Fibroblast of lung (primary cell): Measurements from ENCODE around the gene MIGA1. TPM values are rescaled to one million over a fixed set of nuclear protein-coding genes. Genes with fewer than 3 reads are reported as not detected.

ENCODE experiments used
- DNase-seq, 2 donors: peaks; one replicate each; pipeline versions ENCODE4 v3.0.0 to v3.0.0-alpha.2; 2010; ENCODE audit warnings: low read depth in 2 of 2
- H2AFZ ChIP-seq: 2 replicates; pipeline ENCODE4 v1.5.1; 2012; ENCODE audit warnings: low read length, control low read depth, inconsistent platforms
- H3K27ac ChIP-seq: 2 replicates; pipeline ENCODE4 v1.5.1; 2011; ENCODE audit warnings: low read length, control low read depth; ENCODE audit not compliant: insufficient read depth
- H3K27me3 ChIP-seq: 2 replicates; pipeline ENCODE4 v1.5.1; 2011; ENCODE audit warnings: mild to moderate bottlenecking, low read length; ENCODE audit not compliant: control insufficient read depth, insufficient read depth
- H3K36me3 ChIP-seq: 2 replicates; pipeline ENCODE4 v1.5.1; 2011; ENCODE audit warnings: low read length; ENCODE audit not compliant: control insufficient read depth, insufficient read depth
- H3K4me1 ChIP-seq: 2 replicates; pipeline ENCODE4 v1.5.1; 2011; ENCODE audit warnings: low read length; ENCODE audit not compliant: control insufficient read depth, insufficient read depth; ENCODE audit errors: extremely low read depth
- H3K4me2 ChIP-seq: 2 replicates; pipeline ENCODE4 v1.5.1; 2011; ENCODE audit warnings: low read length, control low read depth; ENCODE audit not compliant: insufficient read depth; ENCODE audit errors: extremely low read depth
- H3K4me3 ChIP-seq, 4 experiments: fragments of 200-600 bp in 1 of 4; sonication (generic) in 1 of 4; replicated peaks in 1 of 4; 2 replicates each; pipeline ENCODE4 v1.5.1; 2011 to 2016; ENCODE audit warnings: low read length in 4 of 4, low read depth in 3 of 4, mild to moderate bottlenecking in 3 of 4, control low read depth in 2 of 4, inconsistent platforms in 1 of 4, mixed read lengths in 1 of 4; ENCODE audit not compliant: insufficient read depth in 1 of 4; ENCODE audit errors: control extremely low read depth in 1 of 4
- H3K79me2 ChIP-seq: 2 replicates; pipeline ENCODE4 v1.5.1; 2012; ENCODE audit warnings: mild to moderate bottlenecking, low read length, inconsistent platforms; ENCODE audit not compliant: control insufficient read depth, insufficient read depth
- H3K9ac ChIP-seq: 2 replicates; pipeline ENCODE4 v1.5.1; 2011; ENCODE audit warnings: mild to moderate bottlenecking, low read length, control low read depth; ENCODE audit not compliant: insufficient read depth
- H3K9me3 ChIP-seq: 2 replicates; pipeline ENCODE4 v1.5.1; 2012; ENCODE audit warnings: low read depth, low read length; ENCODE audit not compliant: control insufficient read depth, insufficient read depth
- H4K20me1 ChIP-seq: 2 replicates; pipeline ENCODE4 v1.5.1; 2011; ENCODE audit warnings: low read length; ENCODE audit not compliant: control insufficient read depth, insufficient read depth; ENCODE audit errors: extremely low read depth
- CTCF ChIP-seq, 2 donors: IDR thresholded peaks in 1 of 2; conservative IDR thresholded peaks in 1 of 2; 1 replicate in 1 of 2; 2 replicates in 1 of 2; pipeline ENCODE4 v1.5.1; 2011 to 2012; ENCODE audit warnings: low read length in 2 of 2, control low read depth in 1 of 2, inconsistent platforms in 1 of 2, low read depth in 1 of 2, mild to moderate bottlenecking in 1 of 2
- EZH2 ChIP-seq: IDR thresholded peaks from 2 replicates; pipeline ENCODE4 v1.5.1; 2012; ENCODE audit warnings: low read length, control low read depth, mild to moderate bottlenecking; ENCODE audit errors: missing control alignments
- polyA plus RNA-seq, 2 donors: library from polyadenylated mRNA; depleted of rRNA in 1 of 2; stranded (reverse) in 1 of 2; unstranded in 1 of 2; fragments of >200 nt; gene quantifications; 2 replicates each; pipeline ENCODE4 v1.2.1, GENCODE V29; 2011 to 2012; ENCODE audit warnings: missing spikeins in 1 of 2
- total RNA-seq: library from RNA; depleted of rRNA; stranded (reverse); fragments of >200 nt; gene quantifications from 2 replicates; pipeline ENCODE4 v1.2.1, GENCODE V29; 2014

The MIGA1 gene
- total and polyA plus RNA-seq, 2 donors (not counting 1 experiment from before 2014, with no cell fraction given), result 10.3 to 14.0 TPM

- no peaks in the 10 kb centered on the region for H4K20me1 ChIP-seq
- no peaks in the 10 kb centered on the region for H3K9me3 ChIP-seq
- H3K36me3 ChIP-seq, result no peaks in the 10 kb centered on the region
- peaks cover 2% of the 10 kb centered on the region for H3K4me1 ChIP-seq
- no peak overlapping the region for H3K27ac ChIP-seq
- no peak overlapping the region for H3K9ac ChIP-seq
- no peak overlapping the region for H2AFZ ChIP-seq
- no peaks in the 10 kb centered on the region for H3K27me3 ChIP-seq
- no peaks in the 10 kb centered on the region for H3K79me2 ChIP-seq
- H3K4me3 ChIP-seq, result no peak overlapping the region
- no peak overlapping the region for H3K4me2 ChIP-seq
- DNase-seq, result no peak
- no peak for TF ChIP-seq EZH2
- no peak for TF ChIP-seq CTCF (conservative IDR thresholded peaks at IDR 0.05 in 1 of 2, IDR thresholded peaks at IDR 0.05 in 1 of 2; ENCODE audit: low read depth in 1 of 2, low read length in 2 of 2)
These were observed 94.0 kb downstream of the MIGA1 start for GRCh38 chr1:77873461-77873860.

GRCh38 chr1:77874804-77875445, 95.5 kb downstream of the MIGA1 start:
- no peak for TF ChIP-seq EZH2
- no peak for TF ChIP-seq CTCF (conservative IDR thresholded peaks at IDR 0.05 in 1 of 2, IDR thresholded peaks at IDR 0.05 in 1 of 2; ENCODE audit: low read depth in 1 of 2, low read length in 2 of 2)
- no peak overlapping the region for H3K4me3 ChIP-seq
- peaks cover 2% of the 10 kb centered on the region for H3K4me1 ChIP-seq
- peak; percentile 63 to 74 for DNase-seq
- H3K27me3 ChIP-seq, result no peaks in the 10 kb centered on the region
- no peaks in the 10 kb centered on the region for H3K36me3 ChIP-seq
- H2AFZ ChIP-seq, result no peak overlapping the region
- no peak overlapping the region for H3K9ac ChIP-seq
- H3K79me2 ChIP-seq, result no peaks in the 10 kb centered on the region
- H3K27ac ChIP-seq, result no peak overlapping the region
- H4K20me1 ChIP-seq, result no peaks in the 10 kb centered on the region
- peak overlapping the region; percentile 33 for H3K4me2 ChIP-seq
- no peaks in the 10 kb centered on the region for H3K9me3 ChIP-seq

GRCh38 chr1:77876884-77877283, 97.4 kb downstream of the MIGA1 start:
- Histone ChIP-seq H3K4me2 (no peak overlapping the region), H3K36me3 (no peaks in the 10 kb centered on the region), H3K9me3 (no peaks in the 10 kb centered on the region), H3K4me3 (no peak overlapping the region), H4K20me1 (no peaks in the 10 kb centered on the region), H3K27ac (no peak overlapping the region), H3K9ac (no peak overlapping the region), H3K79me2 (no peaks in the 10 kb centered on the region), H3K4me1 (peaks cover 2% of the 10 kb centered on the region), H3K27me3 (no peaks in the 10 kb centered on the region), H2AFZ (no peak overlapping the region)
- peak; percentile 50 to 60 for DNase-seq
- TF ChIP-seq EZH2, result no peak
- no peak for TF ChIP-seq CTCF (conservative IDR thresholded peaks at IDR 0.05 in 1 of 2, IDR thresholded peaks at IDR 0.05 in 1 of 2; ENCODE audit: low read depth in 1 of 2, low read length in 2 of 2)
